ENCODE measurements around the gene SLC7A6.

DNA sequence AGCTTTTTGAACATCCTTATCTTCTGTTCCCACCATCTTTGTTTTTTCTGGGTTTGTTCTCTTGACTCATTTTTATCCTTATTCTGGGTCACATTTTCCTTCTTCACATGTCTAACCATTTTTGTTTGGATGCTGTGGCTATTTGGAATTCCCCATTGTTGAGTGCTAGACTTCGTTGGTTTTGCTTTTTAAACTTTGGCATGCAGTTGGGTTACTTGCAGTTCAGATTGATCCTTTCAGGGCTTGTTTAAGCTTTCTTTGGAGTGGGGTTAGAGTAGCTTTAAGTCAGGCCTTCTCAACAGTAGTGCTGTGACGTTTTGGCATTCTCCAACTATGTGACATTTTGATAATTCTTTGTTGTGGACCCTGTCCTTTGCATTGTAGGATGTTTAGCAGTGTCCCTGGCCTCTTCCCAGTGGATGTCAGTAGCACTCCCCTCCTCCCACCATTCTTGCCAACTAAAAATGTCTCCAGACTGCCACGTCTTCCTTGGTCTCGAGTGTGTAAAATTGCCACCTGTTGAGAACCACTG, 67.6 kb downstream of the SLC7A6 start:
- TF ChIP-seq CTCF (conservative IDR thresholded peaks at IDR 0.05; ENCODE audit: low read length), result no peak
- TF ChIP-seq EZH2phosphoT487 (IDR thresholded peaks at IDR 0.05; ENCODE audit: borderline replicate concordance), result no peak
